Measurements from ENCODE around the gene CMC4. TPM values are rescaled to one million over a fixed set of nuclear protein-coding genes. Genes with fewer than 3 reads are reported as not detected.

Gene CMC4
- total RNA-seq, 1 donor from 2014 or later, result 11.9 TPM

- peaks cover 0 to 11% of the 10 kb centered on the region in 2 donors for H3K36me3 ChIP-seq
- intact Hi-C loops (cut with DNase I), result no loop called here
These were observed 35.2 kb downstream of the CMC4 start for GRCh38 chrX:155035688-155036087.

GRCh38 chrX:155031657-155032056 lies 39.3 kb downstream of the CMC4 start:
- no peaks in the 10 kb centered on the region for H3K27me3 ChIP-seq
- no peak for DNase-seq (ENCODE audit: low spot score in 2 of 2)
- H3K9me3 ChIP-seq, result peaks cover 0 to 4% of the 10 kb centered on the region in 2 donors
- peaks cover 0 to 11% of the 10 kb centered on the region in 2 donors for H3K36me3 ChIP-seq
- H3K4me1 ChIP-seq, result no peaks in the 10 kb centered on the region
- TF ChIP-seq CTCF (IDR thresholded peaks at IDR 0.05), result no peak
- H3K27ac ChIP-seq, result no peak overlapping the region
- intact Hi-C loops (cut with DNase I), result no loop called here
- no peak overlapping the region for H3K4me3 ChIP-seq

More at GRCh38 chrX:155035688-155036087, 35.2 kb downstream of the CMC4 start:
- H3K4me1 ChIP-seq, result no peaks in the 10 kb centered on the region
- TF ChIP-seq CTCF (IDR thresholded peaks at IDR 0.05), result no peak
- H3K9me3 ChIP-seq, result peaks cover 0 to 4% of the 10 kb centered on the region in 2 donors
- no peak for DNase-seq (ENCODE audit: low spot score in 2 of 2)
- no peaks in the 10 kb centered on the region for H3K27me3 ChIP-seq
- no peak overlapping the region for H3K4me3 ChIP-seq
- H3K27ac ChIP-seq, result no peak overlapping the region

- Histone ChIP-seq H3K27me3 (no peaks in the 10 kb centered on the region), H3K27ac (peak overlapping the region; percentile 96 to 97), H3K9me3 (no peaks in the 10 kb centered on the region), H3K4me1 (no peaks in the 10 kb centered on the region), H3K36me3 (no peaks in the 10 kb centered on the region), H3K4me3 (no peak overlapping the region)
- intact Hi-C loops (cut with DNase I), result no loop called here
- TF ChIP-seq CTCF (IDR thresholded peaks at IDR 0.05), result no peak
- DNase-seq (ENCODE audit: low spot score in 2 of 2), result no peak
These were observed 42.1 kb downstream of the CMC4 start for GRCh38 chrX:155028877-155029291.

GRCh38 chrX:155028129-155028528 lies 42.8 kb downstream of the CMC4 start:
- Histone ChIP-seq H3K27me3 (no peaks in the 10 kb centered on the region), H3K4me3 (peak overlapping the region; percentile 61 to 73), H3K4me1 (no peaks in the 10 kb centered on the region), H3K27ac (peak overlapping the region; percentile 96 to 97), H3K36me3 (no peaks in the 10 kb centered on the region), H3K9me3 (no peaks in the 10 kb centered on the region)
- intact Hi-C loops (cut with DNase I), result no loop called here
- TF ChIP-seq CTCF (IDR thresholded peaks at IDR 0.05), result no peak
- DNase-seq (ENCODE audit: low spot score in 2 of 2), result no peak

GRCh38 chrX:155027509-155028066 lies 43.3 kb downstream of the CMC4 start:
- H3K27ac ChIP-seq, result peak overlapping the region; percentile 96 to 97
- H3K4me1 ChIP-seq, result no peaks in the 10 kb centered on the region
- peak overlapping the region; percentile 61 to 73 for H3K4me3 ChIP-seq
- H3K27me3 ChIP-seq, result no peaks in the 10 kb centered on the region
- DNase-seq (ENCODE audit: low spot score in 2 of 2), result no peak
- no peak for TF ChIP-seq CTCF (IDR thresholded peaks at IDR 0.05)
- intact Hi-C loops (cut with DNase I), result no loop called here
- no peaks in the 10 kb centered on the region for H3K36me3 ChIP-seq
- H3K9me3 ChIP-seq, result no peaks in the 10 kb centered on the region
